NCI-H524 (cell line): ENCODE measurements around the gene SNX20.
A peak's percentile ranks its signal among the peaks of the same experiment; 100 is the strongest.

Experiments
- DNase-seq, 2 experiments: peaks; one replicate each; lab custom pipeline; 2025; lab: John Stamatoyannopoulos, UW

Gene SNX20

GRCh38 chr16:50679676-50680555 lies 1.2 kb downstream of the SNX20 start:
- no peak for DNase-seq

- no peak for DNase-seq
Observed at GRCh38 chr16:50679266-50679665, 1.8 kb downstream of the SNX20 start.

GRCh38 chr16:50678531-50678930 lies 2.6 kb downstream of the SNX20 start:
- no peak for DNase-seq

DNA sequence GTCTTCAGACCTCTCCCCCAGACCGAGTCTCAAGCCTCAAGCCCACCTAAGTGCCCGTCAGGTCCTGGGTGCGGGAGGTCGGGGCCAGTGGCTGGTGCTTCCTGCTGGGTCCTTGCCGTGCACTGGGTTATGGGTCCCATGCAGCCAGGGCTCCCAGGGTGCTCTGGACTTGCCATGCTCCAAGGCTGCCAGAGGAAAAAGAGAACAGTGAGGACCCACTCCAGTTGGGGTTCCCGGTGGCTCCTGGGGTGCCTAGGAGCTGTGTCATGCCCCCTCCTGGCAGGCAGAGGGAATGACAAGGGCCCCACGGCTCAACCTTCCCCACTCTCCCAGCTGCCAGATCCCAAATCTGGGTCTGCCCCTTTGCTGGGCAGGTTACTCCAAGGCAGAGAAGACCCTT lies 3.8 kb downstream of the SNX20 start:
- DNase-seq = no peak

- DNase-seq = no peak
Observed at GRCh38 chr16:50676684-50677225, 4.4 kb downstream of the SNX20 start.

GRCh38 chr16:50675686-50676610 lies 5.2 kb downstream of the SNX20 start:
- no peak for DNase-seq

DNA sequence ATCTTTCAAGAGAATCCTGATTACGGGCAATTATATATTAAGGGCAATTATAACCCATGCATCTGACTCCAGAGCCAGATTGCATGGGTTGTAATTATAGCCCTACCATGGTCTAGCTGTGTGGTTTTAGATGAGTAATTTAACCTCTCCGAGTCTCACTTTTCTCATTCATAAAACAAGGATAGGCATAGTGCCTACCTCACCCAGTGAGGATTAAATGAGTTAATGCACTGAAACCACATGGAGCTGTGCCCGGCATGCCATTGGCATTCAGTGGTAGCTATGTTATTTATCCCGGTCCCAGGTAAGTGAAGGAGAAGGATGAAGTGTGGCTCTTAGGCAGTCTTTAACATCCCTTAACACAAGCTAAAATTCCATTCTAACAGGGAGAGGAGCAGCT lies 6.3 kb downstream of the SNX20 start:
- no peak for DNase-seq

GRCh38 chr16:50673496-50674275 lies 7.4 kb downstream of the SNX20 start:
- no peak for DNase-seq

GRCh38 chr16:50671644-50672260 lies 9.4 kb downstream of the SNX20 start:
- peak; percentile 23 to 48 for DNase-seq

DNA sequence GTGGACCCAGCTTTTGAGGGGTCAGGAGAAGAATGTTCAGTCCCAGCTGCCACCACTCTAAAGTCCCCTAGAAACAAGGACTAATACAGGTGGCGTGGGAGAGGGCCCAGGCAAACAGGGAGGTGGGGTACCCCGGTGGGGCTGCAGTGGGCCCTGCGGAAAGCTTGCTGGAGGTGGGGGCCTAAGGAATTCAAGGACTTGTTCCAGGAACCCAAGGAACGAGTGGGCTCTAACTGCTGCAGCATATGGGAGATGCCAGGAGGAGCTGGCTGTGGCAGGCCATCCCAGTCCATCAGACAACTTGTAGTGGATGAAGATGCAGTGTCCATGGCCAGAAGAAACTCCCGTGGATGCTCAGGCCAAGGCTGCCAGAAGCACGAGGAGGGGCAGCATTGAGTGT lies 10.6 kb downstream of the SNX20 start:
- DNase-seq = no peak

- no peak for DNase-seq
Observed at GRCh38 chr16:50669741-50670140, 11.4 kb downstream of the SNX20 start.

- DNase-seq = no peak
Observed at GRCh38 chr16:50668368-50669008, 12.6 kb downstream of the SNX20 start.

DNA sequence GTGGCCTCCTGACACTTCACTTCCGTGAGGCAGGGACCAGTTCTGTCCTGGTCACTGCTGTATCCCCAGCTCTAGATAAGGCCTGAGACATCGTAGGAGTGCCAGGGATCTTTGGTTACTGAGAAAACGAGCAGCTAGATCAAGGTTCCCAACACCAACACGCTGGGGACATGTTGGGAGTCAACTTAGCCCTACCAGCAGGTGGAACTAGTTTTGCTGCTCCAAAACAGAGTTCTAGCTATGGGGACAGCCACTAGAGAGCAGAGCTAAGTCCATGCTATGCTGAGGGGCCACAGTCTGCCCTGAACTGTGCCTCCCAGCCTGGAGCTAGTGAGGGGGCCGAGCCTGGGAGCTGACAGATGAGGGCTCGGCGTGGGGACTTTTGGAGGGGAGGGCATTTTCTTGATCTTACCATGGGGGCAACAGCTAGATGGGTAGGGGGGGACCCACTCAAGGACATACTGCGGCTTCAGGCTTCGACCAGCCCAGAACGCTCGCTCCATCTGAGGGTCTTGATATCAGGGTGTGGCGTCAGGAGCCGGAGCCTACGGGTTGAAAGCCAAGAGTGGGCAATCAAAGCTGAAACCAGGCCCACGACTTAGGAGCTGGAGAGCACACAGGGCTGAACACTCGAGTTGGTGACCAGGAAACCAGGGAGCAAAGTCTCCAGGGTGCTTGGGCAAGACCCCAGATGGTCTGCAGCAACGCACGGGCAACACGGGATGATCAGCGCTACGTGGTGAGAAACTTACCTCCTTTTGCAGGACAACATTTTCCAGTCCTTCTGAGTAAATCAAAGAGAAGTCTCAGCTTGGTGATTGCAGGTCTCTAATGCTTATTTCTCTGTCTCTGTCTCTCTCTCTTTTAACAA lies 13.4 kb downstream of the SNX20 start:
- DNase-seq = no peak

- DNase-seq = no peak
Observed at GRCh38 chr16:50666658-50667496, 14.2 kb downstream of the SNX20 start.

DNA sequence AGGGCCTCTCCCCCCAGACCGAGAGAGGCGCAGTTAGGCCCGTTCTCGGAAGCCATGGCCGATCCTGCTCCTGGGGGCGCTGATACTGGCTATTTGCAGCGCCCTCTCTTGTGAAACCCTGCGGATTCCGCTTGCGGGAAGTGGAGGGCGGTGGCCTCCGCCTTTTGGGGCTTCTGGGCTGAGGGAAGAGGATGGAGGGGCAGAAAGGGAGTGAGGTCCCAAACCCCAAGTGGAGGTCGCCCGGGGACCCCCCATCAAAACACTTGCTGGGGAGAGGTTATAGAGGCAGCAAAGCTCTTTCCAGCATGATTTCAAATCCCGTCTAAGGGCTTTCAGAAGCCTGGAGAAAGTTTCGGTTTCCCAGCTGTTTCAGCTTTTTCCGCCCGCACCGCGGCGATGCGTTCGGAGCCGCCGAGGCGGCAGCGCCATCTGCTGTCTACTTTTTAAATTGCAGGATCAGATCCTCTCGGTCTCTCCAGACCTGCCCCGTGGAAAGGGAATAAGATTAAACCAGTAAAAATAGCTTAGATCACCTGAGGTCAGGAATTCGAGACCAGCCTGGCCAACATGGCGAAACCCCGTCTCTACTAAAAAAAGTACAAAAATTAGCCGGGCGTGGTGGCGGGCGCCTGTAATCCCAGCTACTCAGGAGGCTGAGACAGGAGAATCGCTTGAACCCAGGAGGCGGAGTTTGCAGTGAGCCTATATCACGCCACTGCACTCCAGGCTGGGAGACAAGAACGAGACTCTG lies 15.8 kb downstream of the SNX20 start:
- DNase-seq = peak; percentile 44 to 83

GRCh38 chr16:50664270-50664669 lies 16.8 kb downstream of the SNX20 start:
- no peak for DNase-seq

DNA sequence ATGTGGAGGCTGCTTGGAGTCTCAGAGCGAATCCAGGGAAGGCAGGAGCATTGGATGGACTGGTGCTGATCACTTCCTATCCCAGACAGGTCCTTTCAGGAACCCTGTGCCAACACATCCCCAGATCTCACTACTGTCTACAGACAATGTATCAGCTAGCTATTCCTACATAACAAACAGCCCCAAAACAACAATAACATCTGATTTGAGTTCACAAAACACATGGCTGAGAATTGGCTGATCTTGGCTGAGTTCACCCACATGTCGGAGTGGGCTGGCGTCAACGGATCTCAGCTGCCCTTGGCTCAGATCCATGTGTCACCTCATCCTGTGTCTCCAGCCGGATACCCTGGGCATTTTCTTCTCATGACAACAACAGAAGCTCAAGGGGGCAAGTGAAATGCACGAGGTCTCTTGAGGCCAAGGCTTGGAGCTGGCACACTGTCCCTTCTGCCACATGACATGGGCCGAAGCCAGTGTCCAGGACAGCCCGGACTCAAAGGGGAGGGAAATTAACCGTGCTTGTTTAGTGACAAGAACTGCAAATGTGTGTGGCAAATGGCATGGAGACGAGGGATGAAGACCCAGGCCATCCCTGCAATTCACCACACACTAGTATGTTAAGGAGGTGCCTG lies 18.7 kb downstream of the SNX20 start:
- DNase-seq = no peak

DNA sequence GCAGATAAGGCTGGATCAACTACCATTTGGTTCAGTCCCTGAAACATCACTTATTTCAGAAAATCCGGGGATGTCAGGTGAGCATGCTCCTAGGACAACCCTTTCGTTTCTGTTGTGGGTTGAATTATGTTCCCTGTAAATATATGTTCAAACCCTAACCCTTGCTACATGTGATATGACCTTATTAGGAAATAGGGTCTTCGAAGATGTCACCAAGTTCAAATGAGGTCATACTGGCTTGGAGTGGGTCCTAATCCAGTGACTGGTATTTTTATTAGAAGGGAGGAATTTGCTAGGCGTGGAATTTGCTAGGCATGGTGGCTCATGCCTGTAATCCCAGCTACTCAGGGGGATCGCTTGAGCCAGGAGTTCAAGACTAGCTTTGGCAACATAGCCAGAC lies 21.3 kb downstream of the SNX20 start:
- DNase-seq = no peak
